GM13976 (cell line): ENCODE results near the gene HMOX1.

ENCODE experiments used
- DNase-seq: peaks from one replicate; pipeline ENCODE4 v3.0.0; 2012; ENCODE audit warnings: low spot score
- CTCF ChIP-seq: IDR thresholded peaks from 2 replicates; pipeline ENCODE4 v1.5.1; 2012; ENCODE audit warnings: borderline replicate concordance, mild to moderate bottlenecking; ENCODE audit not compliant: insufficient read depth; ENCODE audit errors: extremely low read depth, missing control alignments, control extremely low read depth
- in situ Hi-C: fragments of 300-500 bp; cut with MboI; formaldehyde crosslinking; loops from one replicate; pipeline ENCODE4 v1.12.0; 2022; ENCODE audit warnings: low sequenced_read_pairs, mixed read lengths, inconsistent platforms; ENCODE audit not compliant: unreplicated experiment

Gene HMOX1

GRCh38 chr22:35403356-35403755 is 22.5 kb downstream of the HMOX1 start:
- no peak for TF ChIP-seq CTCF
- DNase-seq: no peak
- in situ Hi-C loops: no loop called here

GRCh38 chr22:35404176-35404575 is 23.3 kb downstream of the HMOX1 start:
- in situ Hi-C loops: no loop called here
- DNase-seq: no peak
- no peak for TF ChIP-seq CTCF

GRCh38 chr22:35406443-35406842 is 25.5 kb downstream of the HMOX1 start:
- in situ Hi-C loops: no loop called here
- DNase-seq: no peak
- no peak for TF ChIP-seq CTCF

GRCh38 chr22:35407362-35407761 is 26.5 kb downstream of the HMOX1 start:
- in situ Hi-C loops: no loop called here
- TF ChIP-seq CTCF: no peak
- no peak for DNase-seq

GRCh38 chr22:35409783-35410662 is 29.1 kb downstream of the HMOX1 start:
- DNase-seq: peak; percentile 86
- in situ Hi-C loops: no loop called here
- no peak for TF ChIP-seq CTCF

- no peak for TF ChIP-seq CTCF
- DNase-seq: no peak
- in situ Hi-C loops: no loop called here
These were observed 29.8 kb downstream of the HMOX1 start for GRCh38 chr22:35410663-35411034.
